ENCODE measurements around the gene TUBD1.
"Not testable (repeated sequence)": the region's sequence is repeated elsewhere in the genome, so short reads cannot be mapped to it uniquely, and the experiment has no call there.

TUBD1 gene

GRCh38 chr17:59845595-59846393 lies 46.9 kb downstream of the TUBD1 start:
- no peak for DNase-seq (ENCODE audit: low read depth in 1 of 2, low spot score in 1 of 2)

- no peak for DNase-seq (ENCODE audit: low read depth in 1 of 2, low spot score in 1 of 2)
These were observed 47.7 kb downstream of the TUBD1 start for GRCh38 chr17:59844884-59845594.

- peak; percentile 60 to 70 for DNase-seq (ENCODE audit: low read depth in 1 of 2, low spot score in 1 of 2)
These were observed 49.7 kb downstream of the TUBD1 start for GRCh38 chr17:59842901-59843652.

- DNase-seq (ENCODE audit: low read depth in 1 of 2, low spot score in 1 of 2) = not testable (repeated sequence)
These were observed 50.9 kb downstream of the TUBD1 start for GRCh38 chr17:59841882-59842263.

GRCh38 chr17:59841091-59841881 lies 51.5 kb downstream of the TUBD1 start:
- not testable (repeated sequence) for DNase-seq (ENCODE audit: low read depth in 1 of 2, low spot score in 1 of 2)

GRCh38 chr17:59840329-59841090 lies 52.2 kb downstream of the TUBD1 start:
- no peak for DNase-seq (ENCODE audit: low read depth in 1 of 2, low spot score in 1 of 2)

DNA sequence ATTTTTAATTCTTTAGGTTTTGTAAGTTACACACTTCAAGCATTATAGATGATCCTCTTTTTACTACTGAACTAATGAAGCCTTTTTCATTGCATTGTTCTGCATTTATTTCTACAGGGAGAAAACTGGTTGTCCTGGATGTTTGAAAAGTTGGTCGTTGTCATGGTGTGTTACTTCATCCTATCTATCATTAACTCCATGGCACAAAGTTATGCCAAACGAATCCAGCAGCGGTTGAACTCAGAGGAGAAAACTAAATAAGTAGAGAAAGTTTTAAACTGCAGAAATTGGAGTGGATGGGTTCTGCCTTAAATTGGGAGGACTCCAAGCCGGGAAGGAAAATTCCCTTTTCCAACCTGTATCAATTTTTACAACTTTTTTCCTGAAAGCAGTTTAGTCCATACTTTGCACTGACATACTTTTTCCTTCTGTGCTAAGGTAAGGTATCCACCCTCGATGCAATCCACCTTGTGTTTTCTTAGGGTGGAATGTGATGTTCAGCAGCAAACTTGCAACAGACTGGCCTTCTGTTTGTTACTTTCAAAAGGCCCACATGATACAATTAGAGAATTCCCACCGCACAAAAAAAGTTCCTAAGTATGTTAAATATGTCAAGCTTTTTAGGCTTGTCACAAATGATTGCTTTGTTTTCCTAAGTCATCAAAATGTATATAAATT lies 53.0 kb downstream of the TUBD1 start:
- no peak for DNase-seq (ENCODE audit: low read depth in 1 of 2, low spot score in 1 of 2)

DNA sequence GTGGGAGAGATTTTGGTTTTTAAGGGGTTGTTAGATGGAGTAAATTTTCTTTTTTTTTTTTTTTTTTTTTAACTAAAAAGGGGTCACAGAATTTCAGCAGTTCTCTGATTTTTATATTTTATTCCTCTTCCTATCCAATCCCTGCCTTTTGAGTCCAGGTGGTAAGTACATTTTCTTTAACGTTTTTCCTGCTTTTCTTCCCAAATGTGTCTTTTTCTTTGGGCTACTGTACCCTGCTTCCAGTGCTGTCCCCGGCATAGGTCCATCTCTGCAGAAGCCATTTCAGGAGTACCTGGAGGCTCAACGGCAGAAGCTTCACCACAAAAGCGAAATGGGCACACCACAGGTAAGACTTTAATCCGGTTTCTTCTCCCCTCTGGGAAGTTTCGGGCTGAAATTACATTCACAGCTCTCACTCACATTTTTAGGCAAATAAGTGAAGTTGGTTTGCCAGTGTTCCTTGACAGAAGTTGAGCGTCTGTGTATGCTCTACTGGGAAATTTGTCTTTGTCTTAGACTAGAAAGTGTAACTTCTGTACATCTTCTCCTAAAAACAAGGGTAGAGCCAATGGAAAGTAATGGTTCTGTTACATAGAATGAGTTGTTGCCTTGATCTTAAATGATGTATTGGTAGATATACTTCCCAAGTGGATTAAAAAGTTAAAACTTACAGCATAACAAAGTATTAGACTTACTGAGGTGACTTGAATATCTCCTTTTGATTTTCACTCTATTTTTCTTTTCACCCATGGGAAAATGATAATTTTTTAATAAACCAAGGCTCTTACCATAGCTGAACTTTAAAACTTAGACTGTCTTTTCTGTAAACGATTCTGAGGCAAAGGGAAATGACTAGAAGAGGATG lies 54.5 kb downstream of the TUBD1 start:
- no peak for DNase-seq (ENCODE audit: low read depth in 1 of 2, low spot score in 1 of 2)

- DNase-seq (ENCODE audit: low read depth in 1 of 2, low spot score in 1 of 2) = peak in 1 of 2 donors; percentile 82
These were observed 55.3 kb downstream of the TUBD1 start for GRCh38 chr17:59837308-59838051.

GRCh38 chr17:59832883-59833379 lies 59.8 kb downstream of the TUBD1 start:
- no peak for DNase-seq (ENCODE audit: low read depth in 1 of 2, low spot score in 1 of 2)

- no peak for DNase-seq (ENCODE audit: low read depth in 1 of 2, low spot score in 1 of 2)
These were observed 61.8 kb downstream of the TUBD1 start for GRCh38 chr17:59830846-59831486.

GRCh38 chr17:59830007-59830630 lies 62.6 kb downstream of the TUBD1 start:
- no peak for DNase-seq (ENCODE audit: low read depth in 1 of 2, low spot score in 1 of 2)

- peak in 1 of 2 donors; percentile 73 for DNase-seq (ENCODE audit: low read depth in 1 of 2, low spot score in 1 of 2)
These were observed 63.3 kb downstream of the TUBD1 start for GRCh38 chr17:59829217-59830006.

- not testable (repeated sequence) for DNase-seq (ENCODE audit: low read depth in 1 of 2, low spot score in 1 of 2)
These were observed 63.9 kb downstream of the TUBD1 start for GRCh38 chr17:59828819-59829216.

- no peak for DNase-seq (ENCODE audit: low read depth in 1 of 2, low spot score in 1 of 2)
These were observed 64.3 kb downstream of the TUBD1 start for GRCh38 chr17:59828478-59828760.

DNA sequence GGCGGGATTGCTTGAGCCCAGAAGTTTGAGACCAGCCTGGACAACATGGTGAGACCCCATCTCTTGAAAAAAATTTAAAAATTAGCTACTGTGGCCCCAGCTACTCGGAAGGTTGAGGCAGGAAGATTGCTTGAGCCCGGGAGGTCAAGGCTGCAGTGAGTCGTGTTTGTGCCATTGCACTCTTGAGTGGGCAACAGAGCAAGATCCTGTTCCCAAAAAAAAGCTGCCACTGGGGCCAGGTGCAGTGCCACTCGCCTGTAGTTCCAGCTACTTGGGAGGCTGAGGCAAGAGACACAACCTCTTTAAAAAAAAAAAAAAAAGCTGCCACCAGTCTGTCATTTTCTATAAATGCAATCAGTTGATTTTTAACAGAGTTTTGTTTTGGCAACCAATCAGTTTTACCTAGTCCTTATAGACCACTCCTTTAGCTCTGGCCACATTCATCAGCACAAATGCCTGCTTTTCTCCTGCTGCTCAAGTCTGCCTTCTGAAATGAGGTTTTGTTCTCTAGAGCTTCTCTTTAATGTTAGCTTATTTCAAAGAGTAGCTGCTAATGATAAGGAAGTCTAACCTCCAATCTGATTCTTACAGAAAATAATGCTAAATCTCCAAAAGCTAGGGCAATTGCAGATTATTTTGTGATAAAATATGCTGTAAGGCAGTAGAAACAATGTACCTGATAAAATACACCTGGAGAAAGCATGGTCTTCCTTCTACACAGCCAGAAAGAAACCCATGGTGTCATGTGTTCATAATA lies 64.8 kb downstream of the TUBD1 start:
- no peak for DNase-seq (ENCODE audit: low read depth in 1 of 2, low spot score in 1 of 2)
